HUES64 (cell line): ENCODE results near the gene EXOC6B.

Experiments used
- H3K27ac ChIP-seq: 2 replicates; pipeline ENCODE4 v1.7.0; 2013; ENCODE audit warnings: low read depth, low read length, inconsistent platforms
- H3K27me3 ChIP-seq: 2 replicates; pipeline ENCODE4 v1.6.1; 2013; ENCODE audit warnings: mild to moderate bottlenecking, low read length; ENCODE audit not compliant: insufficient read depth
- H3K36me3 ChIP-seq: 2 replicates; pipeline ENCODE4 v1.6.1; 2013; ENCODE audit warnings: mild to moderate bottlenecking, low read length; ENCODE audit not compliant: insufficient read depth
- H3K4me1 ChIP-seq: 2 replicates; pipeline ENCODE4 v1.6.1; 2013; ENCODE audit warnings: mild to moderate bottlenecking, low read length, moderate library complexity; ENCODE audit not compliant: insufficient read depth
- H3K4me3 ChIP-seq: 2 replicates; pipeline ENCODE4 v1.5.1; 2013; ENCODE audit warnings: mild to moderate bottlenecking, low read length, moderate library complexity
- H3K9ac ChIP-seq: 2 replicates; pipeline ENCODE4 v1.6.1; 2013; ENCODE audit warnings: mild to moderate bottlenecking, low read depth, low read length
- H3K9me3 ChIP-seq: 2 replicates; pipeline ENCODE4 v1.6.1; 2013; ENCODE audit warnings: low read depth, low read length; ENCODE audit not compliant: insufficient read depth
- WGBS: fragments of 150-250, 120-280 bp; methylation state at CpG from one replicate; pipeline ENCODE4 v1.1.7; 2013; ENCODE audit warnings: missing lambda C conversion rate; 5-methylcytosine and 5-hydroxymethylcytosine counted together

Gene EXOC6B

DNA sequence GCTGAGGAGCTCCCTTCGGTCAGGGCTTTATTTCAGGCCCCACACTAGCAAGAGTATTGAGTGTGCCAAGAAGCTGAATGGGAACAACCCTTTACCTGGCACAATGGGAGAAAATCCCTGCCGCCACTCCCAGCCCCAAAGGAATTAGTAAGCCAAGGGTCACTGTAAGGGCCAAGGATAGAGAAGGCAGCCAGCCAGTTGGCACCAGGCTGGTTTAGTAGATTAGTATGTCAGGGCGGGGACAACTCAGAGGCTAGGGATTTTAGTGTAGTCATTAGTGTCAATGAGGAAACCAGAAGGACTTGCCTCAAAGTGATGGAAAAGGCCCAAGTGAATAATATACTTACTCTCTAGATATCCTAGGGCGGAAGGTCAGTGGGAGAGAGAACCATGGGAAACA is 643.3 kb downstream of the EXOC6B start:
- no peak overlapping the region for H3K9ac ChIP-seq
- 0 out of 2 replicates have a peak, but pooled peaks cover 6% of the 10 kb centered on the region for H3K9me3 ChIP-seq
- H3K27ac ChIP-seq, result no peak overlapping the region
- peaks cover 12% of the 10 kb centered on the region; the same call in 1 of the 2 replicates for H3K36me3 ChIP-seq
- 97% methylated on average over 4 of the region's 4 CpGs for WGBS
- no peaks in the 10 kb centered on the region for H3K4me1 ChIP-seq
- no peak overlapping the region for H3K4me3 ChIP-seq
- no peaks in the 10 kb centered on the region for H3K27me3 ChIP-seq

GRCh38 chr2:72181616-72182015 is 644.2 kb downstream of the EXOC6B start:
- no peaks in the 10 kb centered on the region for H3K27me3 ChIP-seq
- peaks cover 16% of the 10 kb centered on the region; the same call in 1 of the 2 replicates for H3K36me3 ChIP-seq
- 69% methylated on average over 2 of the region's 2 CpGs for WGBS
- H3K4me3 ChIP-seq, result no peak overlapping the region
- 0 out of 2 replicates have a peak, but pooled peaks cover 1% of the 10 kb centered on the region for H3K9me3 ChIP-seq
- H3K4me1 ChIP-seq, result no peaks in the 10 kb centered on the region
- no peak overlapping the region for H3K9ac ChIP-seq
- no peak overlapping the region for H3K27ac ChIP-seq

DNA sequence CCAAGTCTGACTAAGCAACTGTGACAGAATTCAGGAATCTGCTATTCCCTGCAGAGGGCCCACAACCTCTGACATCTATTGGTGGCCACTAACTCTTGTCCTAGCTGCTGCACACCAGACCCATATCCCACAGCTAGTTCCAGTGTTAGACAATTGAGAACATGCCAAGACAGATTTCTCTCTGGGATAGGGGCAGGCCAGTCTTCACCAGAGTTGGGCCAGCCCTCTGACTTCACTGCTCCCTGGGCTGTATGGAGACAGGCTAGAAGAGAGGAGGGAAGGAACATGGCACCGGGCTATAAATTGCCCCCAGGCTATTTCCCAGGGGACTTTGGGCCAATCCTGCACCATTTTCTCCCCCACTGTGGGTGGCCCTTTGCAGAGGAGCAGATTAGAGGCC is 645.5 kb downstream of the EXOC6B start:
- Histone ChIP-seq H3K36me3 (peaks cover 18% of the 10 kb centered on the region; the same call in 1 of the 2 replicates), H3K9ac (no peak overlapping the region), H3K4me1 (no peaks in the 10 kb centered on the region), H3K27ac (no peak overlapping the region), H3K9me3 (no peaks in the 10 kb centered on the region), H3K27me3 (no peaks in the 10 kb centered on the region), H3K4me3 (no peak overlapping the region)
- 85% methylated on average over 1 of the region's 1 CpG for WGBS

- Histone ChIP-seq H3K27ac (no peak overlapping the region), H3K4me3 (no peak overlapping the region), H3K27me3 (no peaks in the 10 kb centered on the region), H3K36me3 (peaks cover 18% of the 10 kb centered on the region; the same call in 1 of the 2 replicates), H3K9ac (no peak overlapping the region), H3K9me3 (no peaks in the 10 kb centered on the region), H3K4me1 (peaks cover 9% of the 10 kb centered on the region; the same call in 1 of the 2 replicates)
- 95% methylated on average over 2 of the region's 2 CpGs for WGBS
Measured at GRCh38 chr2:72178551-72178950, 647.3 kb downstream of the EXOC6B start.

DNA sequence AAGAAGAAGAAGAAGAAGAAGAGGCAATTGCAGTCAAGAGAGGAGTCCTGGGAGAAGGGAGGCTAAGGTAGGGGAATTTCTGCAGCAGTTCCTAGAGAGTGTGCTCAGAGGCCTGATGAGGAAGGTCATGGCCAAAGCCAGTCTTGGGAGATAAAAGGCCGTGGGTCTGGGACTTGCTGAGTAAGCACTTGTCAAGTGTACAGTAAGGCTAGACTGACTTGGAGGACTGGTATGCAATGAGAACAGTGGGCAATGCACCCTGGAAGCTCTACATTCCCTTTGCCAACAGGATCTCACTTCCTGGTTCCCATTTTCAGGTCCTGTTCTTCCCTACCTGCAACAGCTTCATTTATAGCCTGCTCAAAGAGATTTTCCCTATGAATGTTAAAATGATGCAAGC is 649.6 kb downstream of the EXOC6B start:
- Histone ChIP-seq H3K27ac (no peak overlapping the region), H3K36me3 (peaks cover 18% of the 10 kb centered on the region; the same call in 1 of the 2 replicates), H3K27me3 (no peaks in the 10 kb centered on the region), H3K4me3 (no peak overlapping the region), H3K9ac (no peak overlapping the region), H3K9me3 (no peaks in the 10 kb centered on the region), H3K4me1 (peaks cover 9% of the 10 kb centered on the region; the same call in 1 of the 2 replicates)
- WGBS, result 93% methylated on average over 1 of the region's 1 CpG

DNA sequence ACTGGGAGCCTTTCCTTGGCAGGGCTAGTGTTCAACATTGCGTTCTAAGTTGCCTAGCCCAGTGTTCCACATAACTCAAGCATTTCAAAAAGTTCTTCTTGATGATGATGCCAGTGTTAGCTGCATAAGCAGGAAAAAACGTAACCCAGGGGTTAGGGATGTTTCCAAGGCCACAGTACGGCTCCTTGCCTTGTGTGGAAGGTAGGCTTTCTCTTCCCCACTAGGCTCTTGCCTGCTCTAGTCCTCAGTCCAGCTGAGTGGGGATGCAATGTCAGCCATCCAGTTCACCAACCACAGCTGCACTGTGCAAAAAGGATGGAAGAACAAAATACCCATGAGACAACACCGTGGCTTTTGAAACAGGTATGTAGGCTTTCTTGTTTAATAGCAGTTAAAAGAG is 650.2 kb downstream of the EXOC6B start:
- H3K9ac ChIP-seq, result no peak overlapping the region
- no peaks in the 10 kb centered on the region for H3K9me3 ChIP-seq
- 97% methylated on average over 4 of the region's 4 CpGs for WGBS
- no peak overlapping the region for H3K4me3 ChIP-seq
- no peak overlapping the region for H3K27ac ChIP-seq
- peaks cover 18% of the 10 kb centered on the region; the same call in 1 of the 2 replicates for H3K36me3 ChIP-seq
- H3K27me3 ChIP-seq, result no peaks in the 10 kb centered on the region
- H3K4me1 ChIP-seq, result peaks cover 9% of the 10 kb centered on the region; the same call in 1 of the 2 replicates

- H3K27me3 ChIP-seq, result no peaks in the 10 kb centered on the region
- no peak overlapping the region for H3K9ac ChIP-seq
- no peak overlapping the region for H3K4me3 ChIP-seq
- H3K9me3 ChIP-seq, result no peaks in the 10 kb centered on the region
- peaks cover 16% of the 10 kb centered on the region; the same call in 1 of the 2 replicates for H3K36me3 ChIP-seq
- no peak overlapping the region for H3K27ac ChIP-seq
- H3K4me1 ChIP-seq, result peaks cover 9% of the 10 kb centered on the region; the same call in 1 of the 2 replicates
- WGBS, result 65% methylated on average over 8 of the region's 8 CpGs
Measured at GRCh38 chr2:72173640-72174321, 652.1 kb downstream of the EXOC6B start.

DNA sequence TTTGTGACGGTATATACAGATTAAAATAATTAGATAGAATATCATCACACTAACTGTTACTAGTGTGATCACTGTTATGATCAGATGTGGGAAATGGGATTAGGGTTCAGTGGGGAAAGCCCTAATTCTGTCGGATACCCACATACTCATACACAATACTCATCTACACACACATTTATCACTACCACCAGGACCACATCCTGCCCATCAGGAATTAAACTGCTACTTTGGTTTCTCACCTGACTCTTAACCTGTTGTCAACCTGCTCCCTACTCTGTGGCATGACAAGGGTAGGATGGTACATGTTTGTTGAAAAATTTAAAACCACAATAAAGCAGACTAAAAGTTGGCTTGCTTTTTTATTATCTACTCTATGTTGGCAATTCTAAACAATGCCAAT is 653.4 kb downstream of the EXOC6B start:
- no peak overlapping the region for H3K27ac ChIP-seq
- no peaks in the 10 kb centered on the region for H3K9me3 ChIP-seq
- peaks cover 6% of the 10 kb centered on the region; the same call in 1 of the 2 replicates for H3K36me3 ChIP-seq
- H3K4me1 ChIP-seq, result peaks cover 9% of the 10 kb centered on the region; the same call in 1 of the 2 replicates
- no peak overlapping the region for H3K4me3 ChIP-seq
- 91% methylated on average over 1 of the region's 2 CpGs for WGBS
- no peaks in the 10 kb centered on the region for H3K27me3 ChIP-seq
- no peak overlapping the region for H3K9ac ChIP-seq

GRCh38 chr2:72166279-72166678 is 659.6 kb downstream of the EXOC6B start:
- Histone ChIP-seq H3K27ac (no peak overlapping the region), H3K36me3 (no peaks in the 10 kb centered on the region), H3K9ac (no peak overlapping the region), H3K27me3 (no peaks in the 10 kb centered on the region), H3K4me1 (no peaks in the 10 kb centered on the region), H3K9me3 (no peaks in the 10 kb centered on the region), H3K4me3 (no peak overlapping the region)
- 94% methylated on average over 2 of the region's 3 CpGs for WGBS

- Histone ChIP-seq H3K9me3 (no peaks in the 10 kb centered on the region), H3K36me3 (no peaks in the 10 kb centered on the region), H3K9ac (no peak overlapping the region), H3K27ac (no peak overlapping the region), H3K4me3 (no peak overlapping the region), H3K27me3 (no peaks in the 10 kb centered on the region), H3K4me1 (no peaks in the 10 kb centered on the region)
- 93% methylated on average over 3 of the region's 3 CpGs for WGBS
Measured at GRCh38 chr2:72165792-72166191, 660.0 kb downstream of the EXOC6B start.

GRCh38 chr2:72162574-72162973 is 663.3 kb downstream of the EXOC6B start:
- WGBS, result 90% methylated on average over 5 of the region's 5 CpGs
- Histone ChIP-seq H3K9ac (no peak overlapping the region), H3K27ac (no peak overlapping the region), H3K9me3 (no peaks in the 10 kb centered on the region), H3K4me1 (no peaks in the 10 kb centered on the region), H3K27me3 (no peaks in the 10 kb centered on the region), H3K36me3 (no peaks in the 10 kb centered on the region), H3K4me3 (no peak overlapping the region)
